Activated CD8-positive, alpha-beta memory T cell treated with anti-CD3 and anti-CD28 coated beads for 24 hours (primary cell): ENCODE results near the gene ACOD1.

Experiments
- DNase-seq: peaks from one replicate; pipeline ENCODE4 v3.0.0-alpha.2; 2020

ACOD1 gene

DNA sequence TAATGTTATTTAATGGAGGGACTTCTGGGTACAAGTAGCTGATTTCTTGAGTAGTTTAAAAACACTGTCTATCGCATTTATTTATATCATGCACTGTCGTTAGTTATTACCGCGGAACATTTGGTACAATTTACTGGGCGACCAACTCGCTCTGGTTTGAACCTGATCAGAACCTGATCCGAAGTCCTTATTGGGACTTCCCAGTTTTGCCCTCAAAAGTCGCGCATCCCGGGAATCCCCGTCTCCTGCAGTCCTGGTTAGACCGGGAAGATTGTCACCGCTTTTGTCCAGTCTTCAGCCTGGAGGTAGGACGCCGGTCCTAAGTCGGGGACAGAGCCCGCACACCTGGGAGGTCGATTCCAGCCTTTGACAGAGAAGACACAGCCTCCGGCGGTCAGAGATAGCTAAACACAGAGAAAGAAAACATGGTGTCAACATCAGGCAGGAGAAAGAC is 44.3 kb downstream of the ACOD1 start:
- DNase-seq = peak; percentile 63

DNA sequence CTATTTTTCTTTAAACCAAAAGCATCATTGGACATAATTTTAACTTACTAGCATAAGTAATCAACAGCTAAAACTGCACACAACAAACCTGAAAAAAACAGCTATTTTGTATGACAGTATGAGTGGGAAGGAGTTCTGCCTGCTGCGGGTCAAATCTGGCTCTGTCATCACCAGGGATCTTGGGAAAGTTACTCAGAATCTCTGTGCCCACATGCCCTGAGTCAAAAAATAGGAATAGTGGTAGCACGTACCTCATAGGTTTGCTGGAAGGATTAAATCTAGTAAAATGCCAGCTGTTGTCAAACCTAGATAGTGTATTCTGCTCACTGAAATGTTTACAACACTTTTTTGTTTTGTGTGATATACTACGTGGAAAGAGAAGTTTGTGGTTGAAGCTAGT is 44.7 kb downstream of the ACOD1 start:
- no peak for DNase-seq

GRCh38 chr13:76993473-76993872 is 45.2 kb downstream of the ACOD1 start:
- DNase-seq = no peak

- DNase-seq = no peak
Measured at GRCh38 chr13:76994281-76994680, 46.0 kb downstream of the ACOD1 start.

DNA sequence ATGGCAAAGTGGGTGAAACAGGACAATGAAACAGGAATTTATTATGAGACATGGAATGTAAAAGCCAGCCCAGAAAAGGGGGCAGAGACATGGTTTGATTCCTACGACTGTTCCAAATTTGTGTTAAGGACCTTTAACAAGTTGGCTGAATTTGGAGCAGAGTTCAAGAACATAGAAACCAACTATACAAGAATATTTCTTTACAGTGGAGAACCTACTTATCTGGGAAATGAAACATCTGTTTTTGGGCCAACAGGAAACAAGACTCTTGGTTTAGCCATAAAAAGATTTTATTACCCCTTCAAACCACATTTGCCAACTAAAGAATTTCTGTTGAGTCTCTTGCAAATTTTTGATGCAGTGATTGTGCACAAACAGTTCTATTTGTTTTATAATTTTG is 52.2 kb downstream of the ACOD1 start:
- no peak for DNase-seq

DNA sequence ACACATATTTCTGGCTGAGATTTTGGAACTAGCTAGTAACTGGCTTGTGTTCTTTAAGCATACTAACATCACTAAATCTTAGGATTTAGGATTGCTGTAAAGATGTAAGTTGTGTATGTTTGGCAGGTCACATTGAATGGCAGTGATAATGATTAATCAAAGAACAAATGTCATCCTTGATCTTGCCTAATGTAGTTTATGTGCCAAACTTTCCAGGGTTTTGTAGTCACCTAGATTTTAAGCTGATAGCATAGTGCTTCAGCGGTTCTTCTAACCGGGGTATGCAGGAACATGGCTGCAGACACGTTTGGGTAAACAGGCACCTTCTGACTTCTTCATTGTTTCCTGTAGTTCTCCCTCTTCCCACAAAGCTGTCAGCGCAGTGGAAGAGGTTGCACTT is 53.2 kb downstream of the ACOD1 start:
- no peak for DNase-seq

DNA sequence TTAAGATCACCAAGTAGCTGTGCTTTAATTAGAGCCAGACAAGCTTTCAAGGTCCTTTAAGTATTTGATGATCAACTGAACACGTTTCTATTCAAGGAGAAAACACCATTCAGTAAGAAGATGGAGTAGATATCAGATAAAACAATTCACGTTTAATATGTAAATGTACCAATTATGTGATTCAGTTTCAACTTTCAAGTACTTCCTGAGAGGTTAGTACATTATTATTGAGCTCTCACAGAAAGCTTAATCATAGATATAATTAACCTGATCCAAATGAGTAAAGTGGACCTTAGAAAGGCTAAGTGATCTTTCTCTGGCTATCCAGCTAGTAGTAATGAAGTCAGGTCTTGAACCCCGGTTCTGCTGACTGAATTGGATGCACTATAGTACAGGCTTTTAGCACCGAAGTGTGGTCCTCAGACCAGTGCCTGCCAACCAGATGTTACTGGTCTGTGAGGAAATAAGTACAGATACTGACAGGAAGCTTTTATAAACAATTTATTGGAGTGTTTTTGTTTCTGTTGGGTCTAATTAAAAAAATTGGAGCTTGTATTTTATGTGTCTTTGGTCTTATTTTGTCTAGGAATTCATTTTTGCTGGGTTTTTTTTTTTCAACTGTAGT is 53.8 kb downstream of the ACOD1 start:
- DNase-seq = no peak

- no peak for DNase-seq
Measured at GRCh38 chr13:77002590-77003190, 54.4 kb downstream of the ACOD1 start.
